Testis (tissue), 2 donors: ENCODE data around the gene CCDC146.
"Not testable (repeated sequence)": the region's sequence is repeated elsewhere in the genome, so short reads cannot be mapped to it uniquely, and the experiment has no call there.

Experiments used
- POLR2A ChIP-seq: fragments of 450-650 bp; IDR thresholded peaks from one replicate; pipeline ENCODE4 v1.6.1; 2017; ENCODE audit warnings: antibody characterized with exemption, mild to moderate bottlenecking, moderate library complexity
- TF ChIP-seq, protein P1 (sequence below), 3 experiments: fragments of 450-650 bp in 2 of 3; fragments of 200-600 bp in 1 of 3; sonication (generic) in 1 of 3; IDR thresholded peaks; one replicate each; pipeline ENCODE4 v1.5.1; 2016 to 2019; ENCODE audit warnings: antibody characterized with exemption in 3 of 3, mild to moderate bottlenecking in 2 of 3, moderate library complexity in 1 of 3

DNA sequence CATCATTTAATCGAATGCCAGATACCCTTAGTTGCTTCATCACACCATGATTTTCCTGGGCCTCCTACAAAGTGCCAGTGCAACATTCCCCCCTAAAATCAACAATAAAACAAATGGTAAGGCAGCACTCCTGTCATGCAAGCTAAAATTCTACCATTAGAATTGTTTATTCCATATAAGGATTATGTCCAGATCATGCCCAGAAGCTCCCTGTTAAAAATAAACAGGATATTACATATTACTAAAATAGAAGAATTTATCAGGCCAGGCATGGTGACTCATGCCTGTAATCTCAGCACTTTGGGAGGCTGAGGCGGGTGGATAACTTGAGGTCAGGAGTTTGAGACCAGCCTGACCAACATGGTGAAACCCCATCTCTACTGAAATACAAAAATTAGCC is 153.2 kb downstream of the CCDC146 start:
- TF ChIP-seq POLR2A: not testable (repeated sequence)
- TF ChIP-seq, protein P1, sequence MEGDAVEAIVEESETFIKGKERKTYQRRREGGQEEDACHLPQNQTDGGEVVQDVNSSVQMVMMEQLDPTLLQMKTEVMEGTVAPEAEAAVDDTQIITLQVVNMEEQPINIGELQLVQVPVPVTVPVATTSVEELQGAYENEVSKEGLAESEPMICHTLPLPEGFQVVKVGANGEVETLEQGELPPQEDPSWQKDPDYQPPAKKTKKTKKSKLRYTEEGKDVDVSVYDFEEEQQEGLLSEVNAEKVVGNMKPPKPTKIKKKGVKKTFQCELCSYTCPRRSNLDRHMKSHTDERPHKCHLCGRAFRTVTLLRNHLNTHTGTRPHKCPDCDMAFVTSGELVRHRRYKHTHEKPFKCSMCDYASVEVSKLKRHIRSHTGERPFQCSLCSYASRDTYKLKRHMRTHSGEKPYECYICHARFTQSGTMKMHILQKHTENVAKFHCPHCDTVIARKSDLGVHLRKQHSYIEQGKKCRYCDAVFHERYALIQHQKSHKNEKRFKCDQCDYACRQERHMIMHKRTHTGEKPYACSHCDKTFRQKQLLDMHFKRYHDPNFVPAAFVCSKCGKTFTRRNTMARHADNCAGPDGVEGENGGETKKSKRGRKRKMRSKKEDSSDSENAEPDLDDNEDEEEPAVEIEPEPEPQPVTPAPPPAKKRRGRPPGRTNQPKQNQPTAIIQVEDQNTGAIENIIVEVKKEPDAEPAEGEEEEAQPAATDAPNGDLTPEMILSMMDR (IDR thresholded peaks at IDR 0.05): not testable (repeated sequence)
